ENCODE data around the gene SORBS1.

SORBS1 gene

DNA sequence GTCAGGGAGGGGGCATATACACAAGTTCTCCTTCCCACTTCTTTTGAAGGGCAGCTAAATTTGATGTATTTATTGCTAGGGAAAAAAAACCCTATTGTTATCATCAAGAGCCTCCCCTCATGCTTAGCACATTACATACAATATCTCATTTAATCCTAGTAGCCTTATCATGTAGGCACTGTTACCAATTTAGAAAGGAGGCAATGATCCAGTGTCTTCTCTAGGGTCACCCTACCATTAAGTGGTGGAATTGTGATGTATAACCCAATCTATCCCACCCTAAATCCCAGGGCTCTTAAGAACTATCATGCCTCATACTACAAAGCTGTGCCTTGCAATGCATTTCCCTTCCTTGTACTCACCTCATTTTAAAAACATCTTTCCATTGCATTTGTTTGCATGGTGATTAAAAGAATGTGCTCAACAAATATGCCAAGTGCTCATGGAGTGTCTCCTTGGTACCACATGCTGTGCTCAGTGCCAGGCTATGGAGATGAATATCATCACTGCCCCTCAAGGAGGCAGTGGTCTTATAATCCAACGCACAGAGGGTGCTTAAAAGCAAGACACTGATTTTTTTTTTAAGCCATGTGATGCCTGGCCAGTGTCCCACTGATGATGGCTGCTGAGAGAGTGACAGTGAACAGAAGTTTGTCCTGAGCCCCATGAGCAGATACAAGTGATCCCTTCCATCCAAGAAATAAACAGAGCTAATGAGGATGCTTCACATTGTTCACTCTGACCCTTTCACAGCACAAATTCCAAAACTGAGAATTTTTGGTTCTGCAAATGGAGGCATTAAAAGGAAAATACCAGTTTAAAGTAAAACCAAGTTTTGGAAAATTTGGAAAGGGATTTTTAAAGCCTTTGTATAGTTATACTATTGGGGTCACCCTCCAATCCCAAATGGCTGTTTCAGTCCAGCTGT, 98.2 kb downstream of the SORBS1 start:
- no peak for DNase-seq (ENCODE audit: low read depth, low spot score)

DNA sequence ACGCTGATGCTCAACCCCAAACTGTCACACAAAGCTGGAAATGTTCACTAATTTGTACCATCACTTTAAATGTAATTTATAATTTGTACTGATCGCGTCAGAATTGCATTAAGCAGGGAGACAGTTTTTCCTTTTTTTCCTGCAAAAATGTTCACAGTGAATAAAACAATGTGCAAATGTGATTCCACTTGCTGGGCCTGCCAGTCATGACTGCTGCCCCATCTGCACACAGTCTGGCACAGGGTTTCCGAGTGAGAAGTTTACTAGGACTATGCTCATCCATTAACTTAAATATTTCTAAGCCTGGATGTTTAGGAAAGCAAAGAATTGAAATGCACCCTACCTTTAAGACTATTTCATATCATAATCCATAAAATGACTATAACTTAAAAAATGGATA, 99.6 kb downstream of the SORBS1 start:
- DNase-seq (ENCODE audit: low read depth, low spot score), result no peak

DNA sequence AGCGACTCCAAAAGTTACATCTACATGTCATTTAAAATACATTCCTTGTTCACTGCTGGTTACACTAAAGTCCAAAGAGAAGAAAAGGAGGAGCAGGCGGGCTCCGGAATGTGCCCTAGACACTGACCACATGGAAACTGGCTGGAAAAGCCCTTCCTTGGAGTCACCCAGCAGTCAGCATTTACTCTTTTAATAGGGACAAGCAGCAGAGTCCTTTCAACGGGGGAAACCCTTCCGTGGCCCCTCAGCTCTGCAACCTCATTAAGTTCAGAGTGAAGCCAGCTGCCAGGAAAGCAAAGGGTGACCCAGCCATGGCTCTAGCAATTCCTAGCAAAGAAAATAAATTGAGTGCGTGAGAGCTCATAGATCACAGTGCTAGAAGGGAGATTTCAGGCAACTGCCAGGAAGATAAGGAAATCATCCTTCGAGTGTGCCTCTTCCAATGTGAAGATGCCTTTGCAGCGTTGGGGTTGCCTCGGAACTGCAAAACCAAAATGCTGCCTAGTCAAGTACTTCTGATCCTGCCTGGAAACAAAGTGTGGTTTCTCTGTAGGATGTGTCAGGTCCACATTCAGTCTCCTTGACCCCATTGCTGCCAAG, 101.6 kb downstream of the SORBS1 start:
- no peak for DNase-seq (ENCODE audit: low read depth, low spot score)

DNA sequence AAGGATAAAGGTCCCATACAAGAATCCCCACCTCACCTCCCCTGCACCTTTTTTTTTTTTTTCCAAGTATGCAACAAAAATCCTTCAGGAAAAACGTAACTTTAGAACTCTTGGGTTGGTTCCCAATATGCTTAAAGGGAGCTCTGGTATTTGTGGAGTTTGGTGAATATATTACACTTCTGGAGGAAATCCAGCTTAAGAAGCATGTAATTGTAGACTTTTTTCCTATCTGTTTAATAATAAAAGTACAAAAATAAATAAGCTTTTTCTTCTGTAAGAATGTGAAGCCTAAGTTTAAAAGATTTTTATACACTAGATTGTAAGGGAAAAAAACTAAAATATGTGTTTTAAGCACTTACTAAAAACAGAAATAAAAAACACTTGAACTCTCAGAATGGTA, 102.3 kb downstream of the SORBS1 start:
- no peak for DNase-seq (ENCODE audit: low read depth, low spot score)

DNA sequence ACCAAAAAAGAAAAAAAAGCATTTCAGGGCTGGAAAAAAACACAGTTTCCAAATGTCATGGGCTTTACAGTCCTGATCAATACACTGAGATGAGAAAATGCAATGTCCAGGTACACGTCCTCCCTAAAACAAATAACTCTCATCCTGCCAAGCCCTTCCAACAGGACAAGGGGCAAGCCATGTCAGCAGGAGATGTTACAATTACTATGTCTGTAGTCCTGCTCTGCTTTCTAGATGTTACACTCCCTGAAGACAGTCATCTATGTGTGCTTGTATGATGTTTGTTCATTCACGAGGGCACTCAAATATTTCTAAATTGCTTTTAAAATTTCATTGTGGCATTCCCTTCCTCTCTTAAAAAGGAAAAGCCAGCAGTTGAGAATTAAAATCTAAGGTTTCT, 103.2 kb downstream of the SORBS1 start:
- no peak for DNase-seq (ENCODE audit: low read depth, low spot score)

DNA sequence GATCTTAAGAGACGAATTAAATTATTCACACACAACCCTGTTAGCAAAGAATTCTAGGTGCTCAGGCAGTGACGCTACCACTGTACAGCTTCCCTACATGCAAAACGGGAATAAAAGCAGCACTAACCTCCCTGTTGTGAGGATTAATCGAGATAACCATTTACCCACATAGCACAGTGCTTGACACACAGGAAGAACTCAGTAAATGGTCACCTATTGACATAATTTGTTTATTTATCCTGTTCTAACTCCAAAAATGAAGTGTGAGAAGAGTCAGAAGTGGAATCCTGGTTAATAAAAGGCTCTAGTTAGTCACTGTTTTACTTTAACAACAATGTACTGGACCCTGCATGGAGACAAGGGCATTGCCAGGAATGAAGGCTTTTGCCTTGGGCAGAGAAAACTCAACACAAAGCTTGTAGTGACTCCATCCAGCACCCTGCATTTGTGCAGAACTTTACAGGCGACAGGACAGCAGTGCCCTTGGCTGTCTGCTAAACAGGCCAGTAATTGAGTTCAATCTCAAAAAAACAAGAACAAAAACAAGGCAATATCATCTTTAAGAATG, 103.8 kb downstream of the SORBS1 start:
- no peak for DNase-seq (ENCODE audit: low read depth, low spot score)

DNA sequence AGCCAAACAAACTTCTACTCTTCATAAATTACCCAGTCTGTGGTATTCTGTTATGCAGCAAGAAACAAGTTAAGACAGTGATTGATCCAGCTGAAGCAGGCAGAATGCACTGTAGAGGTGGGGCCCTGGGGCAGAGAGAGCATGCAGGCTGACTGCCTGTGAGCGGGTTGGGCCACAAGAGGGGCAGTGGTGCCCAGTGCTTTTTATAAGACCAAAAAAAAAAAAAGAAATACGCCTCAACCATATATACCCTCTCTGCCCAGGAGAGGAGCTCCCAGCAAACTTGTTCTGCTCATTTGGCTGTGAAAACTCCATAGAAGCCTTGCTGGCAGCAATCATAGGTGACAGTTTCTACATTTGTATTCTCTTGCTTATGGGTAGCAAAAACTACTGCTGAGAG, 104.7 kb downstream of the SORBS1 start:
- DNase-seq (ENCODE audit: low read depth, low spot score), result no peak

DNA sequence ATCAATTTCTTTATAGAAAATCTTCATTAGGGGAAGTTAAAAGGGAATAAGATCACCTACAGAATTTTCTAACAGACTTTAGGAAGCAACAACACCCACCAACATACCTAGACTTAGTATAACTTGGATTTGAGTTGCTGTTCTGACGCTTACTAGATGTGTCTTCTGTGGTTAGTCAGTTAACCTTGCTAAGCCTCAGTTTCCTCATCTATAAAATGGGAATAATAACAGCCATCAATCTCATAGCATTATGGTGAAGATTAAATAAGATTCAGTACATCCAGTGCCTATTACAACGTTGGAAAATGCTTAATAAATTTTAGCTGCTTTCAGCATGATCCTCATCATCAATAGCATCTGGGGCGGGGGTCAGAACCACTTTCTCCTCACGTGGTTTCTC, 106.2 kb downstream of the SORBS1 start:
- DNase-seq (ENCODE audit: low read depth, low spot score), result no peak

DNA sequence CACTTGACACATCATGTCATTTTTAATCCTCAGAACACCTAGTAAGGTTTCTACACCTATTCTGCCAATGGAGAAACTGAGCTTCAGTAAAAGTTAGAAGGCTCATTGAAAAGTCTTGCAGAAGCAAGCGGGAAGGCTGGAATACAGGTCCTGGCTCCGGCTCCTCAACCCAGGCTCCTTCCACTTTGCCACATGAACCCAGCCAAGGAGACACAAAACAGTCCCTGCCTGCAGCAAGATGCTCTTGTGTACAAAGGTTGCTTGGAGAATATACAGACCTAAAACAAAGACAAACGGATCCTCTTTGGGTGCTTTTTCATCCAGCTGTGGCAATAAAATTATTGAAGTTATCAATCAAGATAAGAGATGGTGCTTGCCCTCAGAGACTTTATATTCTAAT, 106.8 kb downstream of the SORBS1 start:
- DNase-seq (ENCODE audit: low read depth, low spot score), result no peak

DNA sequence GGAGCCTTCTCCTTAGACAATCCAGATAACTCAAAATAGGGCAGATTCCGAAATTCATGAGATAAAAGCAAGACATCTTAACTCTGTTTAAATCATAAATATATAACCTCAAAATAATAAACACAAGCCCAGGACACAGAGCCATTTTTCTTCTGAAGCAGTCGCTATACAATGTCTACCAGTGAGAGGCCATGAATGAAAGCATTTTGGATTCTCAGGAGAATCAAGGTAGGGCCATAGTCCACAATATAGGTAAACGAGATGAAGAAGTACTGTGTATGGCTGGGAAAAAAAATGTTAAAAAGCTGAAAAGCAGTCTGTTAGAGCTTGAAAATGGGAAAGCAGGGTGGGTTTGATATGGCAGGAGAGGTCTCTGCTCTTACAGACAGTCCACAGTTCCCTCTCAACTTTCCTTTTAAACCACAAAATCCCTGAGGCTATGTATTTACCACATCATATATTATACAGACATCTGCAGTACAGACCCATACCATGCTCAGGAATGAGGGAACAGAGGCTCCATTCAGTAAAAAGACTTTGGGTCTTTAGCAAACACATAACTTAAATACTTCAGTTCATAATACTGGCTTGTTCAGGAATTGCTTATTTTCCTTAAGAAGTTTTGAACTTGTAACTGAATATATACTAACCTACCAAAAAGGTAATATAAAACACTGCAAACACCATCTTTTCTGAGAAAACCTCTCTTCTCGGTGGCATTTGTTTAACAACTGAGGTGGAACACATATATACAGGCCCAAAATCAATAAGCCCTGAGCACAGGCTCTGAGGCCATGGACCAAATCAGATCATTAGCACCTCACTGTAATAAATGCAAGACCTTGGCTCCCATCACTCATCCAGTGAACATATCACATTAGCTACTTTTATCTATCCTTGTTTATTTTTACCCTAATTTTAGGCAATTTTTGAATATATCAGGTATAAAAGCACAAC, 109.3 kb downstream of the SORBS1 start:
- no peak for DNase-seq (ENCODE audit: low read depth, low spot score)

DNA sequence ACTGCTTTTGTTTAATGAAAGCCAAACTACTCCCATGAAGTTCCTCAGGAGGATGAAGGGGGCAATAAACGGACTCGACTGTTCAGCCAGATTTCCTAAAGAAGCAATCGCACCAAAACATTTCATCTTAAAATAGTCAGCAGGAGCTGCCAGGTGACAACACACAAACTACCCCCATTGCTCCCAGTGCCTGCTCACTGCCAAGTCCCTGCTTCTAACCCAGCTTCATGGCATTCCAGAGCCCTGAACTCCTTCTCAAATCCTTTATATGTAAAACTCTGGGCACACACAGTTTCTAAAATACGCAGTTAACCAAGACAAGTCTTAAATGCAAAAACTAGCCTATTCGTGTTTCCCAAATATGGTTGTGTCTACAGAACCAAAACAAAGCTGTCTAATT, 110.0 kb downstream of the SORBS1 start:
- no peak for DNase-seq (ENCODE audit: low read depth, low spot score)

DNA sequence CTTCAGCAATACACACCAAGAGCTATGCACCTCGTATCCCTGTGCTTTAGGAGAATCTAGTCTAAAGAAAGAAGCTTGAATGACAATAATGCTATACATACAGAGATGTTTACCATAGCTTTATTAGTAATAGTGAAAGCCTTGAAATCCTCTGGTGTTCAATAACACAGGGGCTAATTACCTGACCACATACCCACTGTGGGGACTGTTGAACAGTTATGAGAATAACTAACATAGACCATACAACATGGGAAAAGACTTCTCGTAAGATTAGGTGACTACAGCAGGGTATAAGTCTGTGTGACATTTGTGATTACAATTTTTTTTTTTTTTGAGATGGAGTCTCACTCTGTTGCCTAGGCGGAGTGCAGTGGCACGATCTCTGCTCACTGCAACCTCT, 111.0 kb downstream of the SORBS1 start:
- DNase-seq (ENCODE audit: low read depth, low spot score), result no peak

DNA sequence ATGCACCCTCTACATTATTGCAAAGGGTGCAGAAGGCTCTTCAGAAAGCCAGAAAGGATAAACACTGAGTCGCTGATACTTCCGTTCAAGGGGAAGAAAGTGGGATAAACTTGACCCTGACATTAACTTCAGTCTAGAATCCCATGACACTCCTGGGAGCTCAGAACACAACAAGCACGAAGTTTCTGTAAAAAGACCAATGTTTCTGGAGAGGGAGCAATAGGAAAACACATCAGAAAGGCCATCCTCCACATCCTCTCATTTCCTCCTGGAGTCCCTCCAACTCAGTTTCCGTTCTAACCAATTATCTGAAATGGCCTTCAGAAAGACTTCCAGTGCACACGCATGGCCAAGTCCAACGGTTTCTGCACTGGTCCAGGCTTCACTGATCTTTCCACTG, 113.5 kb downstream of the SORBS1 start:
- DNase-seq (ENCODE audit: low read depth, low spot score), result no peak

DNA sequence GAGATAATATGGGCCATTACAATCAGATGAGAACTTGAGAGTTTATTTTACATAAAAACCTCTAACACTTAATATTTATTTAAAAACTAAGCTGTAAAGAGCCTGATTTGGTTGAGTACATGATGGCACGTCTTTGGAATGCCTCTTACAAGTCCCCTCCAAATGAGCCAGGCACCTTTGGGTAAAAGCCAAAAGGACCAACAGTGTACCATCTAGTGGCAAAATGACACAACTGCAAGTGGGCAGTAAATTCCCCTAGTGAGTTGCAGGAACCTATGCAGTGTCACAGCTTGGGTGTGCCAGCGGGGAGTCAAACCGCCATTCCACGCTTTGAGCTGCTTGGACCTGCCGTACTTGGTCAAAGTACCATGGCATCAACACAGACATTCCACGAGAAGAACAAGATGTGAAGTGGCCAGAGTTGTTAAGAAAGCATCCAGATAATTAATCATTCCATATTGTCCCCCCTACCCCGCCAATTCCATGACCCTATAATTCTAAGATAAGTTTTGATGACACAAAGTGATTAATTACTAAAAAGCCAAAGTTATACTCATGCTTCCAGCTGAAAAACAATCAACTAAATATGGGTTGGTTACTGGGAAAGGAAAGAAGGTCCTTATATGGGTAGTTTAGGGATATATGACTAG, 115.2 kb downstream of the SORBS1 start:
- DNase-seq (ENCODE audit: low read depth, low spot score), result no peak

DNA sequence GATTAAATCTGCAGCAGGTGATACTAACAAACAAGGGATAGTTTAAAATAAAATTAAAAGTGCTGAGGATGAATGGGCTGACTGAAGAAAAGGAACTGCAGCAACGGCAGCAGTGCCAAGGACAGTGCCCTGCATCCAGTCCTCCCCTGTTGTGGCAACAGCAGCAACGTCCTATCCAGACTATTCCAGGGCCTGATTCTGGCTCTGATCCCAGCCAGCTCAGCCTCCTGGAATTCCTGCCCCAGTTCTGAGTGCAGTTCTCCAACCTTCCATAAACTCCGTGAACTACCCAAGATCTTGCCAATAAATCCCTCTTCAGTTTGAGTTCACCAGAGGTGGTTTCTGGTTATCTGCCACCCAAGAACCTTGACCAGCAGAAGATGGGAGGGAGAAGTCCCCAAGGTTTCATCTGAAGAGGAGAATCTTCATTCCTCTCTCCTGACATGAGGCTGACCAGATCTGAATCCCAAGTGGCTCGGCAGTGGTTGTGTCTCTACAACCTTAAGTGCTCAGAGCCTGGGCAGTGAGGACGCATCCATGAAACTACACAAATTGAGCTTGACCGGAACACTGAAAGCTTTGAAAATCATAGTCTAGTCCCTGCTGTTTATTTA, 115.8 kb downstream of the SORBS1 start:
- no peak for DNase-seq (ENCODE audit: low read depth, low spot score)

DNA sequence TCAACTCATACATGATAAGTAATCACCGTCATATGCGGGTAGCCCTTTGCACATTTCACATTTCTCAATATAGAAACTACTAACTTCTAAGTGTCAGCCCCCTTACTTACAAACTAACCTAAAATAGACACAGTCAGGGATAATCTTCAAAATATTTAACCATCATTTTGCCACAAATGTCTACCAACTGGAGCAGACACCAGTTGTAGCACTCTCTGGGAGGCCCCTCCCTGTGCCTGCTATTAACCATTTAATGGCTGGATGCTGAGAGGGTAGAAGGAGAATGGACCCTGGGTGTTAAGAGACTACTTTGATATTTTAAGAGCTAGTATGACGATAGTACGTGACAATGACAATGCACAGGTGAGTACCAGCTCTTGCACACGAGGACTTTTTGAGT, 116.4 kb downstream of the SORBS1 start:
- no peak for DNase-seq (ENCODE audit: low read depth, low spot score)

DNA sequence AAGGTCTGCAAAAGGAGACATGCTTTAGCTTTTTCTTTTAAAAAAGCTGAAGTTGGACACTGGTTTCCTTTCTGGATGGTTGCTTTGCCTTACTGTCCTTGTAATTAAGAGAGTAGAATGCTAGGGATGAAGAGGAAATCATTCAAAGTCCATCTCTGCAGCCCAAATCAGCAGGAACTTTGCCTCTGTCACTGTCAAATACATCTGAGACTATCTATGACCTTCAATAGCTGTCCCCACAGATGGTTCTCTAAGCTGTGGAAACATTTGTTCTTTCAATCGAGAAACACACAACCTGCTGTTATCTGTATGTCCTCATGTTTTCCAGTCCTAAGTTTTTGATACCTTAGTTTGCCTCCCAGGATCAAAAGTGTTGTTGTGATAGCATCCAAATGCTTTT, 117.5 kb downstream of the SORBS1 start:
- no peak for DNase-seq (ENCODE audit: low read depth, low spot score)

DNA sequence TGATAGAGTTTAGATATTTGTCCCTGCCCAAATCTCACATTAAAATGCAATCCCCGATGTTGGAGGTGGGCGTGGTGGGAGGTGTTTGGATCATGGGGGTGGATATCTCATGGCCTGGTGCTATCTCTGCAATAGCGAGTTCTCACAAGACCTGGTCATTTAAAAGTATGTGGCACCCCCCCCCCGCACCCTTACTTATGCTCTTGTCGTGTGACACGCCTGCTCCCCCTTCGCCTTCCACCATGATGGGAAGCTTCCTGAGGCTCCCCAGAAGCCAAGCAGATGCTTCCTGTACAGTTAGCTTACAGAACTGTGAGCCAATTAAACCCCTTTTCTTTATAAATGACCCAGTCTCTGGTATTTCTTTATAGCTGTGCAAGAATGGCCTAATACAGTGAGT, 118.8 kb downstream of the SORBS1 start:
- no peak for DNase-seq (ENCODE audit: low read depth, low spot score)

DNA sequence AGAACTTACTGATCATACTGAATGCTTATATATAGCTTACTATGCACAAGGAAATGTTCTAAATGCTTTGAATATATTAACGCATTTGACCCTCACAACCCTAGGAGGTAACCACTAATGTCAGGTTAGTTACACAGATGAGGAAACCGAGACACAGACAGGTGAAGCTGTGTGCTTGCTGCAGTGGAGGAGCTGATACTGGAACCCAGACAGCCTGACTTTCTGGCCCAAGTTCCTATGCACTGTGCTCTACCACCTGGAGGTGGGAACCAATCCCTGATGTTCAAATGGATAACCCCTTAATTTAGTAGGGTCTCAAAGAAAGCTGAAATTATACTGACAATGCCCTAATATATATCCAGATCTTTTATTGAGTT, 119.6 kb downstream of the SORBS1 start:
- DNase-seq (ENCODE audit: low read depth, low spot score), result no peak

DNA sequence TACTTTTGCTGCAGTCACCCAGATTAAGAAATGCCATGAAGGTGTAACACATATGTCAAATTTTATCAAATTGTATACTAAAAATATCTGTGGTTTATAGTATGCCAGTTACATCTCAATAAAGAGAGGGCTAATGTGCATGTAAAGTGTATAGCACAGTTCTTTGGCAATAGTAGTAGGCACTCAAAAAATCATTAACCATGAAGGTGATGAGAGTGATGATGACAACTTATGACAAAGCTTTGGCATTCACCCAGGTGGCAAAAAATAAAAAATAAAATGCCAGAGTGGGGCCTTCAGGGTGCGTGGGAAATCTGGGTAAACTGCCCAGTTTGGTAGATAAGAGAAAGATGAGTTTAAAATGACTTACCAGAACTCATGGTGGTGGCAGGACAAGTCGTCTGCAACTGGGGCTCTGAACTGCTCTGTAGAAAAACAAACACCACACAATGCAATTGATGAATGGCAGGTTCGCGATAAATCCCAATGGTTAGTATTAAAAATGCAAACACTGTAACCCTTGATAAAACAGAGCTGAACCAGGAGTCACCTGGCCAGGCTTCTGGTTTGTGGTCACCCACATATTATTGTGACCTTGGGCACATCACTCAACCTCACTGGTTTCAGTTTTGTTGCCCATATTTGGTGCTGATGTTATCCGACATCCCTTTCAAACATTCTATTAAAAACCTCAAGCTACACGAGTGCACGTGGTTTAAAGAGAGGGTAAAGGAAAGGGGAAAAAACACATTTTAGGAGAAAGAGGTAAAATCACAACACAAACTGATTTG, 120.2 kb downstream of the SORBS1 start:
- DNase-seq (ENCODE audit: low read depth, low spot score), result no peak

Measured in smooth muscle cell of the brain vasculature (primary cell).